ENCODE results near the gene FAIM.

DNA sequence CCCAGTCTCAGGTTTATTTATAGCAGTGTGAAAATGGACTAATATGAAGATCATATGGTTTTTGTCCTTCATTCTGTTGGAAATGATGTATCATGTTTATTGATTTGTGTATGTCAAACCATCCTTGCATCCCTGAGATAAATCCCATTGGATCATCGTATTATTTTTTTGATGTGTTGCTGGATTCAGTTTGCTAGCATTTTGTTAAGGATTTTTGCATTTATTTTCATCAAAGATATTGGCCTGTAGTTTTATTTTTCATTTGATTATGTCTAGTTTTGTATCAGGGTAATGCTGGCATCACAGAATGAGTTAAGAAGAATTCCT lies 34.3 kb downstream of the FAIM start:
- TF ChIP-seq POLR2AphosphoS2 (conservative IDR thresholded peaks at IDR 0.05; ENCODE audit: low read length) (no peak), RFX5 (IDR thresholded peaks at IDR 0.05) (no peak), POLR2A (IDR thresholded peaks at IDR 0.05; ENCODE audit: low read length) (no peak), JUN (IDR thresholded peaks at IDR 0.05) (no peak), EP300 (IDR thresholded peaks at IDR 0.05) (no peak), ESRRA (IDR thresholded peaks at IDR 0.05; ENCODE audit: borderline replicate concordance, low read length) (no peak), MAFK (IDR thresholded peaks at IDR 0.05; ENCODE audit: partially characterized antibody) (no peak), RNF2 (IDR thresholded peaks at IDR 0.05; ENCODE audit: borderline replicate concordance, low read depth) (no peak), RAD21 (conservative IDR thresholded peaks at IDR 0.05 in 1 of 2, IDR thresholded peaks at IDR 0.05 in 1 of 2) (no peak)
- TF ChIP-seq, protein P1, sequence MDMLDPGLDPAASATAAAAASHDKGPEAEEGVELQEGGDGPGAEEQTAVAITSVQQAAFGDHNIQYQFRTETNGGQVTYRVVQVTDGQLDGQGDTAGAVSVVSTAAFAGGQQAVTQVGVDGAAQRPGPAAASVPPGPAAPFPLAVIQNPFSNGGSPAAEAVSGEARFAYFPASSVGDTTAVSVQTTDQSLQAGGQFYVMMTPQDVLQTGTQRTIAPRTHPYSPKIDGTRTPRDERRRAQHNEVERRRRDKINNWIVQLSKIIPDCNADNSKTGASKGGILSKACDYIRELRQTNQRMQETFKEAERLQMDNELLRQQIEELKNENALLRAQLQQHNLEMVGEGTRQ (IDR thresholded peaks at IDR 0.05) = no peak
- TF ChIP-seq, protein P2, sequence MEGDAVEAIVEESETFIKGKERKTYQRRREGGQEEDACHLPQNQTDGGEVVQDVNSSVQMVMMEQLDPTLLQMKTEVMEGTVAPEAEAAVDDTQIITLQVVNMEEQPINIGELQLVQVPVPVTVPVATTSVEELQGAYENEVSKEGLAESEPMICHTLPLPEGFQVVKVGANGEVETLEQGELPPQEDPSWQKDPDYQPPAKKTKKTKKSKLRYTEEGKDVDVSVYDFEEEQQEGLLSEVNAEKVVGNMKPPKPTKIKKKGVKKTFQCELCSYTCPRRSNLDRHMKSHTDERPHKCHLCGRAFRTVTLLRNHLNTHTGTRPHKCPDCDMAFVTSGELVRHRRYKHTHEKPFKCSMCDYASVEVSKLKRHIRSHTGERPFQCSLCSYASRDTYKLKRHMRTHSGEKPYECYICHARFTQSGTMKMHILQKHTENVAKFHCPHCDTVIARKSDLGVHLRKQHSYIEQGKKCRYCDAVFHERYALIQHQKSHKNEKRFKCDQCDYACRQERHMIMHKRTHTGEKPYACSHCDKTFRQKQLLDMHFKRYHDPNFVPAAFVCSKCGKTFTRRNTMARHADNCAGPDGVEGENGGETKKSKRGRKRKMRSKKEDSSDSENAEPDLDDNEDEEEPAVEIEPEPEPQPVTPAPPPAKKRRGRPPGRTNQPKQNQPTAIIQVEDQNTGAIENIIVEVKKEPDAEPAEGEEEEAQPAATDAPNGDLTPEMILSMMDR (IDR thresholded peaks at IDR 0.05) = no peak
- TF ChIP-seq, protein P3, sequence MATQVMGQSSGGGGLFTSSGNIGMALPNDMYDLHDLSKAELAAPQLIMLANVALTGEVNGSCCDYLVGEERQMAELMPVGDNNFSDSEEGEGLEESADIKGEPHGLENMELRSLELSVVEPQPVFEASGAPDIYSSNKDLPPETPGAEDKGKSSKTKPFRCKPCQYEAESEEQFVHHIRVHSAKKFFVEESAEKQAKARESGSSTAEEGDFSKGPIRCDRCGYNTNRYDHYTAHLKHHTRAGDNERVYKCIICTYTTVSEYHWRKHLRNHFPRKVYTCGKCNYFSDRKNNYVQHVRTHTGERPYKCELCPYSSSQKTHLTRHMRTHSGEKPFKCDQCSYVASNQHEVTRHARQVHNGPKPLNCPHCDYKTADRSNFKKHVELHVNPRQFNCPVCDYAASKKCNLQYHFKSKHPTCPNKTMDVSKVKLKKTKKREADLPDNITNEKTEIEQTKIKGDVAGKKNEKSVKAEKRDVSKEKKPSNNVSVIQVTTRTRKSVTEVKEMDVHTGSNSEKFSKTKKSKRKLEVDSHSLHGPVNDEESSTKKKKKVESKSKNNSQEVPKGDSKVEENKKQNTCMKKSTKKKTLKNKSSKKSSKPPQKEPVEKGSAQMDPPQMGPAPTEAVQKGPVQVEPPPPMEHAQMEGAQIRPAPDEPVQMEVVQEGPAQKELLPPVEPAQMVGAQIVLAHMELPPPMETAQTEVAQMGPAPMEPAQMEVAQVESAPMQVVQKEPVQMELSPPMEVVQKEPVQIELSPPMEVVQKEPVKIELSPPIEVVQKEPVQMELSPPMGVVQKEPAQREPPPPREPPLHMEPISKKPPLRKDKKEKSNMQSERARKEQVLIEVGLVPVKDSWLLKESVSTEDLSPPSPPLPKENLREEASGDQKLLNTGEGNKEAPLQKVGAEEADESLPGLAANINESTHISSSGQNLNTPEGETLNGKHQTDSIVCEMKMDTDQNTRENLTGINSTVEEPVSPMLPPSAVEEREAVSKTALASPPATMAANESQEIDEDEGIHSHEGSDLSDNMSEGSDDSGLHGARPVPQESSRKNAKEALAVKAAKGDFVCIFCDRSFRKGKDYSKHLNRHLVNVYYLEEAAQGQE (IDR thresholded peaks at IDR 0.05) = no peak
